HL-60/S4 treated with phorbol 12-myristate 13-acetate at 8.2 ng/mL for 4 days and 3 days (cell line): Measurements from ENCODE around the gene NDUFA11.

Source experiments
- in situ Hi-C: fragments of 300-500 bp; cut with MboI; formaldehyde crosslinking; loops from 2 replicates; pipeline ENCODE4 v1.15.0; 2022; ENCODE audit warnings: low sequenced_read_pairs

The NDUFA11 gene

GRCh38 chr19:5932609-5933262 lies 29.1 kb upstream of the NDUFA11 start:
- in situ Hi-C loops: no loop called here

- in situ Hi-C loops: no loop called here
Observed at GRCh38 chr19:5932146-5932545, 28.6 kb upstream of the NDUFA11 start.

- in situ Hi-C loops: no loop called here
Observed at GRCh38 chr19:5931251-5931650, 27.7 kb upstream of the NDUFA11 start.

GRCh38 chr19:5929625-5930024 lies 26.0 kb upstream of the NDUFA11 start:
- in situ Hi-C loops: no loop called here

- in situ Hi-C loops: no loop called here
Observed at GRCh38 chr19:5929179-5929578, 25.6 kb upstream of the NDUFA11 start.

GRCh38 chr19:5927441-5927821 lies 23.8 kb upstream of the NDUFA11 start:
- in situ Hi-C loops: no loop called here

- in situ Hi-C loops: no loop called here
Observed at GRCh38 chr19:5926641-5927440, 23.3 kb upstream of the NDUFA11 start.

- in situ Hi-C loops: no loop called here
Observed at GRCh38 chr19:5925830-5926427, 22.3 kb upstream of the NDUFA11 start.

- in situ Hi-C loops: no loop called here
Observed at GRCh38 chr19:5923356-5923755, 19.8 kb upstream of the NDUFA11 start.

- in situ Hi-C loops: no loop called here
Observed at GRCh38 chr19:5922161-5922545, 18.6 kb upstream of the NDUFA11 start.

- in situ Hi-C loops: no loop called here
Observed at GRCh38 chr19:5921516-5922160, 18.0 kb upstream of the NDUFA11 start.

- in situ Hi-C loops: no loop called here
Observed at GRCh38 chr19:5918463-5919079, 15.0 kb upstream of the NDUFA11 start.

- in situ Hi-C loops: no loop called here
Observed at GRCh38 chr19:5917431-5918107, 14.0 kb upstream of the NDUFA11 start.

GRCh38 chr19:5916181-5916708 lies 12.7 kb upstream of the NDUFA11 start:
- in situ Hi-C loops: no loop called here

GRCh38 chr19:5915782-5916165 lies 12.2 kb upstream of the NDUFA11 start:
- in situ Hi-C loops: no loop called here

- in situ Hi-C loops: no loop called here
Observed at GRCh38 chr19:5914946-5915781, 11.6 kb upstream of the NDUFA11 start.

GRCh38 chr19:5914358-5914774 lies 10.8 kb upstream of the NDUFA11 start:
- in situ Hi-C loops: no loop called here

GRCh38 chr19:5913739-5914357 lies 10.3 kb upstream of the NDUFA11 start, which contains the start of gene CAPS:
Gene CAPS, plus strand, starts transcription at chr19:5914254. Its CDS starts 153 bp downstream, at chr19:5914407.
- in situ Hi-C loops: no loop called here

GRCh38 chr19:5911366-5911765 lies 7.8 kb upstream of the NDUFA11 start:
- in situ Hi-C loops: no loop called here
